Upper lobe of right lung (tissue), 1 donor: Measurements from ENCODE around the gene TINAGL1. TPM values are rescaled to one million over a fixed set of nuclear protein-coding genes. Genes with fewer than 3 reads are reported as not detected.

Experiments
- ATAC-seq: fragments of 200-7000 bp; cut with Tn5 transposase; one replicate; pipeline ENCODE4 v1.9.1; 2020; ENCODE audit warnings: mild to moderate bottlenecking, moderate library complexity
- DNase-seq: peaks from one replicate; pipeline ENCODE4 v3.0.0-alpha.2; 2020
- H3K27ac ChIP-seq: fragments of 200-600 bp; one replicate; pipeline ENCODE4 v1.8.0; 2022
- H3K27me3 ChIP-seq: fragments of 200-600 bp; one replicate; pipeline ENCODE4 v1.8.0; 2022; ENCODE audit warnings: mild to moderate bottlenecking
- H3K36me3 ChIP-seq: fragments of 200-600 bp; one replicate; pipeline ENCODE4 v1.8.0; 2022
- H3K4me1 ChIP-seq: fragments of 200-600 bp; one replicate; pipeline ENCODE4 v1.8.0; 2022
- H3K4me3 ChIP-seq: fragments of 200-600 bp; one replicate; pipeline ENCODE4 v1.8.0; 2022; ENCODE audit warnings: mild to moderate bottlenecking
- H3K9me3 ChIP-seq: fragments of 200-600 bp; one replicate; pipeline ENCODE4 v1.8.0; 2022
- CTCF ChIP-seq: fragments of 200-600 bp; IDR thresholded peaks from one replicate; pipeline ENCODE4 v1.8.0; 2022; ENCODE audit warnings: antibody characterized with exemption
- intact Hi-C: fragments of 100-400 bp; cut with DNase I; formaldehyde crosslinking; loops from one replicate; pipeline ENCODE4 v1.11.0; 2022
- total RNA-seq: library from RNA; stranded (reverse); fragmentation: NEBNext Ultra II Directional; extraction: Animal tissue kit (Norgen Biotek cat#: 25700); gene quantifications from one replicate; pipeline ENCODE4 v1.2.1, GENCODE V29; 2021
- donor health status: DM: no; HTN: yes; CAD: no; lungs with severe emphysema.

Gene TINAGL1
- total RNA-seq, 1 donor from 2014 or later, result 154 TPM

- TF ChIP-seq CTCF, result no peak
- ATAC-seq (no peak), DNase-seq (peak; percentile 51)
- Histone ChIP-seq H3K9me3 (no peaks in the 10 kb centered on the region), H3K27me3 (no peaks in the 10 kb centered on the region), H3K36me3 (peaks cover 6% of the 10 kb centered on the region), H3K4me3 (no peak overlapping the region), H3K4me1 (peaks cover 44% of the 10 kb centered on the region), H3K27ac (peak overlapping the region; percentile 60)
- intact Hi-C loops, result no loop called here
Measured at GRCh38 chr1:31583082-31583994, 7.0 kb downstream of the TINAGL1 start.

GRCh38 chr1:31583995-31584868 is 7.9 kb downstream of the TINAGL1 start:
- intact Hi-C loops, result no loop called here
- Histone ChIP-seq H3K4me3 (no peak overlapping the region), H3K4me1 (peaks cover 53% of the 10 kb centered on the region), H3K27me3 (no peaks in the 10 kb centered on the region), H3K27ac (peak overlapping the region; percentile 60), H3K9me3 (no peaks in the 10 kb centered on the region), H3K36me3 (peaks cover 6% of the 10 kb centered on the region)
- DNase-seq (peak; percentile 85), ATAC-seq (peak; percentile 45)
- no peak for TF ChIP-seq CTCF

GRCh38 chr1:31584869-31585735 is 8.8 kb downstream of the TINAGL1 start:
- Histone ChIP-seq H3K9me3 (no peaks in the 10 kb centered on the region), H3K4me1 (peaks cover 59% of the 10 kb centered on the region), H3K27me3 (no peaks in the 10 kb centered on the region), H3K27ac (peak overlapping the region; percentile 60), H3K4me3 (no peak overlapping the region), H3K36me3 (peaks cover 6% of the 10 kb centered on the region)
- no peak for ATAC-seq
- intact Hi-C loops, result no loop called here
- peak; percentile 53 for DNase-seq
- no peak for TF ChIP-seq CTCF

- Histone ChIP-seq H3K27ac (no peak overlapping the region), H3K27me3 (no peaks in the 10 kb centered on the region), H3K9me3 (no peaks in the 10 kb centered on the region), H3K4me3 (no peak overlapping the region), H3K36me3 (peaks cover 6% of the 10 kb centered on the region), H3K4me1 (peaks cover 59% of the 10 kb centered on the region)
- no peak for TF ChIP-seq CTCF
- ATAC-seq, result no peak
- intact Hi-C loops, result no loop called here
- DNase-seq, result no peak
Measured at GRCh38 chr1:31585736-31586365, 9.5 kb downstream of the TINAGL1 start.
